GM18868 (cell line): Measurements from ENCODE around the gene COL9A3.
"Not testable (repeated sequence)": the region's sequence is repeated elsewhere in the genome, so short reads cannot be mapped to it uniquely, and the experiment has no call there.

ENCODE experiments used
- ATAC-seq: cut with Tn5 transposase; IDR thresholded peaks from one replicate; pipeline ENCODE4 v1.9.1; 2021; ENCODE audit warnings: mild to moderate bottlenecking, moderate library complexity; ENCODE audit not compliant: unreplicated experiment

Gene COL9A3

GRCh38 chr20:62852841-62853240, 36.0 kb downstream of the COL9A3 start:
- no peak for ATAC-seq

GRCh38 chr20:62853304-62853703, 36.5 kb downstream of the COL9A3 start:
- not testable (repeated sequence) for ATAC-seq

GRCh38 chr20:62854121-62854520, 37.3 kb downstream of the COL9A3 start:
- ATAC-seq, result no peak

- no peak for ATAC-seq
Measured at GRCh38 chr20:62855120-62855519, 38.3 kb downstream of the COL9A3 start.

- no peak for ATAC-seq
Measured at GRCh38 chr20:62856931-62857619, 40.2 kb downstream of the COL9A3 start.

- no peak for ATAC-seq
Measured at GRCh38 chr20:62858058-62858830, 41.4 kb downstream of the COL9A3 start.

- ATAC-seq, result no peak
Measured at GRCh38 chr20:62859721-62860120, 42.9 kb downstream of the COL9A3 start.

- ATAC-seq, result no peak
Measured at GRCh38 chr20:62860391-62860923, 43.6 kb downstream of the COL9A3 start.

GRCh38 chr20:62860924-62861691, 44.3 kb downstream of the COL9A3 start:
- peak; percentile 37 for ATAC-seq

- peak; percentile 75 for ATAC-seq
Measured at GRCh38 chr20:62861726-62862336, 45.0 kb downstream of the COL9A3 start, which contains the start of gene TCFL5. Gene TCFL5 (minus strand): TSS chr20:62861822. CDS start chr20:62861670, 152 bp downstream.

GRCh38 chr20:62864207-62864606, 47.4 kb downstream of the COL9A3 start:
- ATAC-seq, result no peak

- ATAC-seq, result no peak
Measured at GRCh38 chr20:62872184-62872847, 55.5 kb downstream of the COL9A3 start.

- no peak for ATAC-seq
Measured at GRCh38 chr20:62872862-62873261, 56.0 kb downstream of the COL9A3 start.

GRCh38 chr20:62873280-62873679, 56.4 kb downstream of the COL9A3 start:
- ATAC-seq, result no peak

GRCh38 chr20:62873681-62874031, 56.8 kb downstream of the COL9A3 start:
- not testable (repeated sequence) for ATAC-seq

GRCh38 chr20:62874964-62875344, 58.1 kb downstream of the COL9A3 start:
- ATAC-seq, result no peak

GRCh38 chr20:62875419-62876361, 58.8 kb downstream of the COL9A3 start:
- ATAC-seq, result no peak

GRCh38 chr20:62876501-62876901, 59.7 kb downstream of the COL9A3 start:
- ATAC-seq, result no peak
